ENCODE data around the gene SMCO2.

GRCh38 chr12:27523642-27524493 lies 77.3 kb downstream of the SMCO2 start, which contains the start of gene PPFIBP1:
- TF ChIP-seq HOMEZ (CRISPR knock-in tag; IDR thresholded peaks at IDR 0.05; ENCODE audit: low read depth) = no peak
- peak; percentile 48 for TF ChIP-seq CTCF (CRISPR knock-in tag; IDR thresholded peaks at IDR 0.05)
- TF ChIP-seq ZNF557 (CRISPR knock-in tag; IDR thresholded peaks at IDR 0.05) = no peak
- no peak for TF ChIP-seq ZNF569 (CRISPR knock-in tag; IDR thresholded peaks at IDR 0.05; ENCODE audit: borderline replicate concordance)
- TF ChIP-seq ZBTB1 (CRISPR knock-in tag; IDR thresholded peaks at IDR 0.05; ENCODE audit: borderline replicate concordance) = no peak
- TF ChIP-seq, protein P1, sequence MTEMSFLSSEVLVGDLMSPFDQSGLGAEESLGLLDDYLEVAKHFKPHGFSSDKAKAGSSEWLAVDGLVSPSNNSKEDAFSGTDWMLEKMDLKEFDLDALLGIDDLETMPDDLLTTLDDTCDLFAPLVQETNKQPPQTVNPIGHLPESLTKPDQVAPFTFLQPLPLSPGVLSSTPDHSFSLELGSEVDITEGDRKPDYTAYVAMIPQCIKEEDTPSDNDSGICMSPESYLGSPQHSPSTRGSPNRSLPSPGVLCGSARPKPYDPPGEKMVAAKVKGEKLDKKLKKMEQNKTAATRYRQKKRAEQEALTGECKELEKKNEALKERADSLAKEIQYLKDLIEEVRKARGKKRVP (CRISPR knock-in tag; IDR thresholded peaks at IDR 0.05) = peak in 1 of 2 experiments; percentile 77; a peak in 2 of 4 replicates
- TF ChIP-seq ZFX (CRISPR knock-in tag; IDR thresholded peaks at IDR 0.05; ENCODE audit: low read depth) = peak; percentile 56; the same call in 1 of the 2 replicates

All from HepG2 (cell line).